ENCODE measurements around the gene DAND5. TPM values are rescaled to one million over a fixed set of nuclear protein-coding genes. Genes with fewer than 3 reads are reported as not detected.
A peak's percentile ranks its signal among the peaks of the same experiment; 100 is the strongest.

The DAND5 gene
- total RNA-seq, 6 experiments from 2014 or later = not detected

GRCh38 chr19:12979974-12980373 is 10.6 kb downstream of the DAND5 start:
- no peak for TF ChIP-seq CTCF (IDR thresholded peaks at IDR 0.05)
- H3K4me3 Mint-ChIP-seq = no peak overlapping the region
- H3K27me3 Mint-ChIP-seq (ENCODE audit: insufficient read depth) = peaks cover 4% of the 10 kb centered on the region; the same call in 1 of the 2 replicates
- no peaks in the 10 kb centered on the region for H3K9me3 Mint-ChIP-seq
- no peaks in the 10 kb centered on the region for H3K36me3 Mint-ChIP-seq (ENCODE audit: low read depth)
- DNase-seq = no peak
- no peak overlapping the region for H3K27ac Mint-ChIP-seq
- peaks cover 9% of the 10 kb centered on the region for H3K4me1 Mint-ChIP-seq (ENCODE audit: low read depth)

- H3K27me3 Mint-ChIP-seq (ENCODE audit: insufficient read depth) = peaks cover 4% of the 10 kb centered on the region; the same call in 1 of the 2 replicates
- no peaks in the 10 kb centered on the region for H3K9me3 Mint-ChIP-seq
- DNase-seq = no peak
- no peak overlapping the region for H3K27ac Mint-ChIP-seq
- H3K36me3 Mint-ChIP-seq (ENCODE audit: low read depth) = no peaks in the 10 kb centered on the region
- H3K4me3 Mint-ChIP-seq = no peak overlapping the region
- no peak for TF ChIP-seq CTCF (IDR thresholded peaks at IDR 0.05)
- H3K4me1 Mint-ChIP-seq (ENCODE audit: low read depth) = peaks cover 13% of the 10 kb centered on the region
Observed at GRCh38 chr19:12982648-12983047, 13.3 kb downstream of the DAND5 start.

- no peak for TF ChIP-seq CTCF (IDR thresholded peaks at IDR 0.05)
- no peaks in the 10 kb centered on the region for H3K27me3 Mint-ChIP-seq (ENCODE audit: insufficient read depth)
- H3K27ac Mint-ChIP-seq = no peak overlapping the region
Observed at GRCh38 chr19:12983091-12983490, 13.7 kb downstream of the DAND5 start.

GRCh38 chr19:12983542-12984142 is 14.3 kb downstream of the DAND5 start:
- Mint-ChIP-seq H3K27ac (no peak overlapping the region), H3K9me3 (no peaks in the 10 kb centered on the region), H3K4me3 (no peak overlapping the region), H3K4me1 (ENCODE audit: low read depth) (peaks cover 8% of the 10 kb centered on the region), H3K36me3 (ENCODE audit: low read depth) (no peaks in the 10 kb centered on the region), H3K27me3 (ENCODE audit: insufficient read depth) (no peaks in the 10 kb centered on the region)
- peak; percentile 97 for TF ChIP-seq CTCF (IDR thresholded peaks at IDR 0.05)
- DNase-seq = peak; percentile 50

More at GRCh38 chr19:12983091-12983490, 13.7 kb downstream of the DAND5 start:
- no peaks in the 10 kb centered on the region for H3K9me3 Mint-ChIP-seq
- peaks cover 9% of the 10 kb centered on the region for H3K4me1 Mint-ChIP-seq (ENCODE audit: low read depth)
- H3K36me3 Mint-ChIP-seq (ENCODE audit: low read depth) = no peaks in the 10 kb centered on the region
- no peak overlapping the region for H3K4me3 Mint-ChIP-seq
- no peak for DNase-seq

- H3K27me3 Mint-ChIP-seq (ENCODE audit: insufficient read depth) = no peaks in the 10 kb centered on the region
- H3K9me3 Mint-ChIP-seq = no peaks in the 10 kb centered on the region
- H3K4me1 Mint-ChIP-seq (ENCODE audit: low read depth) = peaks cover 8% of the 10 kb centered on the region
- no peak overlapping the region for H3K27ac Mint-ChIP-seq
- H3K4me3 Mint-ChIP-seq = no peak overlapping the region
- TF ChIP-seq CTCF (IDR thresholded peaks at IDR 0.05) = no peak
- H3K36me3 Mint-ChIP-seq (ENCODE audit: low read depth) = no peaks in the 10 kb centered on the region
- no peak for DNase-seq
Observed at GRCh38 chr19:12984143-12984627, 14.8 kb downstream of the DAND5 start.
